HepG2 (cell line): ENCODE measurements around the gene CCT7. TPM values are rescaled to one million over a fixed set of nuclear protein-coding genes. Genes with fewer than 3 reads are reported as not detected.

Experiments used
- FOXA3 ChIP-seq: IDR thresholded peaks from 2 replicates; pipeline ENCODE4 v1.6.1; 2016; ENCODE audit warnings: missing genetic modification reagents, missing compliant biosample characterization
- HOXA7 ChIP-seq: sonication (generic); formaldehyde crosslinking; IDR thresholded peaks from 2 replicates; pipeline ENCODE4 v1.8.1; 2022; ENCODE audit warnings: mild to moderate bottlenecking, missing genetic modification reagents, moderate library complexity
- PATZ1 ChIP-seq: sonication (generic); formaldehyde crosslinking; IDR thresholded peaks from 2 replicates; pipeline ENCODE4 v1.4.0; 2020; ENCODE audit warnings: missing genetic modification reagents
- TEAD2 ChIP-seq: sonication (generic); formaldehyde crosslinking; IDR thresholded peaks from 2 replicates; pipeline ENCODE4 v1.9.0; 2021; ENCODE audit warnings: missing genetic modification reagents
- TEAD3 ChIP-seq: optimal IDR thresholded peaks from 2 replicates; pipeline ENCODE3; 2016; ENCODE audit warnings: borderline replicate concordance
- ZBTB49 ChIP-seq: sonication (generic); formaldehyde crosslinking; IDR thresholded peaks from 2 replicates; pipeline ENCODE4 v1.4.0; 2020; ENCODE audit warnings: missing genetic modification reagents, borderline replicate concordance
- ZNF205 ChIP-seq: IDR thresholded peaks from 2 replicates; pipeline ENCODE4 v1.6.1; 2018; ENCODE audit warnings: missing biosample characterization, missing genetic modification reagents
- ZNF24 ChIP-seq: fragments of 450-650 bp; IDR thresholded peaks from 2 replicates; pipeline ENCODE4 v1.6.1; 2017; ENCODE audit warnings: antibody characterized with exemption, mild to moderate bottlenecking
- ZNF567 ChIP-seq: sonication (generic); formaldehyde crosslinking; IDR thresholded peaks from 2 replicates; pipeline ENCODE4 v1.8.1; 2023; ENCODE audit warnings: mild to moderate bottlenecking, missing genetic modification reagents, borderline replicate concordance
- ZNF616 ChIP-seq: sonication (generic); formaldehyde crosslinking; IDR thresholded peaks from 2 replicates; pipeline ENCODE4 v1.5.0; 2020; ENCODE audit warnings: low read depth, mild to moderate bottlenecking, missing genetic modification reagents
- ZNF691 ChIP-seq: sonication (generic); formaldehyde crosslinking; IDR thresholded peaks from 2 replicates; pipeline ENCODE4 v1.4.0; 2020; ENCODE audit warnings: missing genetic modification reagents, low read depth, mild to moderate bottlenecking, borderline replicate concordance
- polyA plus RNA-seq, 8 experiments: library from polyadenylated mRNA; depleted of rRNA in 3 of 8; stranded (reverse) in 7 of 8; unstranded in 1 of 8; fragments of >200 nt; fragmentation: Illumina TruSeq in 4 of 8; extraction: Trizol in 4 of 8; gene quantifications; 2 replicates each; pipeline versions ENCODE4 v1.2.1 to v1.2.3, GENCODE V29; 2011 to 2016; ENCODE audit warnings: low read depth in 4 of 8, missing spikeins in 1 of 8, mixed read lengths in 1 of 8; ENCODE audit not compliant: insufficient read depth in 1 of 8
- total RNA-seq, 5 experiments: library from RNA; depleted of rRNA; stranded (reverse); fragments of >200 nt; fragmentation: Illumina TruSeq; extraction: Trizol; gene quantifications; 2 replicates each; pipeline ENCODE4 v1.2.3, GENCODE V29; 2016; ENCODE audit warnings: low read depth in 1 of 5
- TF ChIP-seq, protein P1 (sequence below): sonication (generic); formaldehyde crosslinking; IDR thresholded peaks from 2 replicates; pipeline ENCODE4 v1.5.0; 2020; ENCODE audit warnings: missing genetic modification reagents
- TF ChIP-seq, protein P2 (sequence below), 2 experiments: sonication (generic) in 1 of 2; formaldehyde crosslinking in 1 of 2; IDR thresholded peaks; 2 replicates each; pipeline versions ENCODE4 v1.4.0 to v1.6.1; 2018 to 2020; ENCODE audit warnings: missing genetic modification reagents in 2 of 2, borderline replicate concordance in 1 of 2, low read depth in 1 of 2, mild to moderate bottlenecking in 1 of 2, missing biosample characterization in 1 of 2
- TF ChIP-seq, protein P3 (sequence below): IDR thresholded peaks from 2 replicates; pipeline ENCODE4 v1.6.1; 2016; ENCODE audit warnings: mild to moderate bottlenecking, missing biosample characterization, missing genetic modification reagents
- TF ChIP-seq, protein P4 (sequence below): fragments of 450-650 bp; IDR thresholded peaks from 2 replicates; pipeline ENCODE4 v1.6.1; 2017; ENCODE audit warnings: mild to moderate bottlenecking

CCT7 gene
- total and polyA plus RNA-seq, 2 of the 13 experiments (the other 11 are each of a cell fraction or from before 2014, with no cell fraction given), result 347 to 517 TPM

DNA sequence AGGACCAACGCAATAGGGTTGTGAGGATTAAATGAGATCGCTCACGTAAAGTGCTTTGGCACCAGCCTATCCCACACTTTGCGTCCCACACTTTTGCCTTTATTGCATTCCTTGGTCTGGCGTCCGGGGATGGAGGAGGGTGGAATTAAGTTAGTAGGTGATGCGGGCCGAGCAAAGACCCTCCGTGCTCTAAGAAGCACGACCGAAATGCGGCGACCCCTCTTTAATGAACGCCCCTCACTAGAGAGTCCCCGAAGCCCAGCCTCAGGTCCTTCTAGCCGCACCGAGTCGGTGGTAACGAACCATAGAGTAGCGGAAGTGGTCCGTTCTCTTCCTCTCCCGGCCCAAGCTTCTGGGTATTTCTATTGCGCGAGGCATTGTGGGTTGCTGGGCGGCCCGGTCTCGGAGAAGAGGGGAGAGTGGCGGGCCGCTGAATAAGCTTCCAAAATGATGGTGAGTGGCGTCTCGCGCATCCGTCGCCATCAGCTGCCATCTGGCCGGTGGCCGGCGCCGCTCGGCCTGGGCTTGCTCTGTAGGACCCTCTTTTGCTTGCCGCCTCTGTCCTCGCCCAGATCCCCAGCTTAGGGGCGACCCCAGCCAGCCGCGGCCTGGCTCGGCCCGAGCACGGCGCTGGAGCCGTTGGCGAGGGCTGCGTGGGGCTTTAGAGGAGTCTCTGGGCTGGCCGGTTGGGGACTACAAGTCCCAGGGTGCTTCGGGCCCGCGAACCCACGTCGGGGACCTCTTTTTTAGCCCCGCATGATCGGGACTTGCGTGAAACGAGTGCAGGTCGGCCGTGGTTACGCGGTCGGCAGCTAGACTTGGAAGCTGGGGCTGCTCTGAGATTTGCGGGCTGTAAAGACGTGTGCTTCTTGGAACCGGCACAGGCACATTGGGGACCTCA, at the start of gene CCT7 (continued):
- TF ChIP-seq, protein P1, sequence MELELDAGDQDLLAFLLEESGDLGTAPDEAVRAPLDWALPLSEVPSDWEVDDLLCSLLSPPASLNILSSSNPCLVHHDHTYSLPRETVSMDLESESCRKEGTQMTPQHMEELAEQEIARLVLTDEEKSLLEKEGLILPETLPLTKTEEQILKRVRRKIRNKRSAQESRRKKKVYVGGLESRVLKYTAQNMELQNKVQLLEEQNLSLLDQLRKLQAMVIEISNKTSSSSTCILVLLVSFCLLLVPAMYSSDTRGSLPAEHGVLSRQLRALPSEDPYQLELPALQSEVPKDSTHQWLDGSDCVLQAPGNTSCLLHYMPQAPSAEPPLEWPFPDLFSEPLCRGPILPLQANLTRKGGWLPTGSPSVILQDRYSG (CRISPR knock-in tag), result 0 out of 2 replicates have a peak, but pooled peaks have one; percentile 28
- TF ChIP-seq HOXA7 (no peak), FOXA3 (CRISPR knock-in tag) (peak; percentile 62), ZNF24 (peak; percentile 64; the same call in 1 of the 2 replicates), ZNF205 (CRISPR knock-in tag) (no peak), TEAD3 (CRISPR knock-in tag) (peak; percentile 63), TEAD2 (CRISPR knock-in tag) (no peak; the same call in 1 of the 2 replicates), ZNF567 (peak; percentile 22; the same call in 1 of the 2 replicates), PATZ1 (CRISPR knock-in tag) (peak; percentile 66), ZNF691 (CRISPR knock-in tag) (peak; percentile 87), ZBTB49 (CRISPR knock-in tag) (no peak), ZNF616 (CRISPR knock-in tag) (no peak)
- TF ChIP-seq, protein P2, sequence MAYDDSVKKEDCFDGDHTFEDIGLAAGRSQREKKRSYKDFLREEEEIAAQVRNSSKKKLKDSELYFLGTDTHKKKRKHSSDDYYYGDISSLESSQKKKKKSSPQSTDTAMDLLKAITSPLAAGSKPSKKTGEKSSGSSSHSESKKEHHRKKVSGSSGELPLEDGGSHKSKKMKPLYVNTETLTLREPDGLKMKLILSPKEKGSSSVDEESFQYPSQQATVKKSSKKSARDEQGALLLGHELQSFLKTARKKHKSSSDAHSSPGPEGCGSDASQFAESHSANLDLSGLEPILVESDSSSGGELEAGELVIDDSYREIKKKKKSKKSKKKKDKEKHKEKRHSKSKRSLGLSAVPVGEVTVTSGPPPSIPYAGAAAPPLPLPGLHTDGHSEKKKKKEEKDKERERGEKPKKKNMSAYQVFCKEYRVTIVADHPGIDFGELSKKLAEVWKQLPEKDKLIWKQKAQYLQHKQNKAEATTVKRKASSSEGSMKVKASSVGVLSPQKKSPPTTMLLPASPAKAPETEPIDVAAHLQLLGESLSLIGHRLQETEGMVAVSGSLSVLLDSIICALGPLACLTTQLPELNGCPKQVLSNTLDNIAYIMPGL (CRISPR knock-in tag; IDR thresholded peaks at IDR 0.05; ENCODE audit: borderline replicate concordance in 1 of 2, low read depth in 1 of 2), result peak; percentile 77 to 93
- TF ChIP-seq, protein P3, sequence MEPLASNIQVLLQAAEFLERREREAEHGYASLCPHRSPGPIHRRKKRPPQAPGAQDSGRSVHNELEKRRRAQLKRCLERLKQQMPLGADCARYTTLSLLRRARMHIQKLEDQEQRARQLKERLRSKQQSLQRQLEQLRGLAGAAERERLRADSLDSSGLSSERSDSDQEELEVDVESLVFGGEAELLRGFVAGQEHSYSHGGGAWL (CRISPR knock-in tag), result peak; percentile 94
- TF ChIP-seq, protein P4, sequence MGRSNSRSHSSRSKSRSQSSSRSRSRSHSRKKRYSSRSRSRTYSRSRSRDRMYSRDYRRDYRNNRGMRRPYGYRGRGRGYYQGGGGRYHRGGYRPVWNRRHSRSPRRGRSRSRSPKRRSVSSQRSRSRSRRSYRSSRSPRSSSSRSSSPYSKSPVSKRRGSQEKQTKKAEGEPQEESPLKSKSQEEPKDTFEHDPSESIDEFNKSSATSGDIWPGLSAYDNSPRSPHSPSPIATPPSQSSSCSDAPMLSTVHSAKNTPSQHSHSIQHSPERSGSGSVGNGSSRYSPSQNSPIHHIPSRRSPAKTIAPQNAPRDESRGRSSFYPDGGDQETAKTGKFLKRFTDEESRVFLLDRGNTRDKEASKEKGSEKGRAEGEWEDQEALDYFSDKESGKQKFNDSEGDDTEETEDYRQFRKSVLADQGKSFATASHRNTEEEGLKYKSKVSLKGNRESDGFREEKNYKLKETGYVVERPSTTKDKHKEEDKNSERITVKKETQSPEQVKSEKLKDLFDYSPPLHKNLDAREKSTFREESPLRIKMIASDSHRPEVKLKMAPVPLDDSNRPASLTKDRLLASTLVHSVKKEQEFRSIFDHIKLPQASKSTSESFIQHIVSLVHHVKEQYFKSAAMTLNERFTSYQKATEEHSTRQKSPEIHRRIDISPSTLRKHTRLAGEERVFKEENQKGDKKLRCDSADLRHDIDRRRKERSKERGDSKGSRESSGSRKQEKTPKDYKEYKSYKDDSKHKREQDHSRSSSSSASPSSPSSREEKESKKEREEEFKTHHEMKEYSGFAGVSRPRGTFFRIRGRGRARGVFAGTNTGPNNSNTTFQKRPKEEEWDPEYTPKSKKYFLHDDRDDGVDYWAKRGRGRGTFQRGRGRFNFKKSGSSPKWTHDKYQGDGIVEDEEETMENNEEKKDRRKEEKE, result no peak
